ENCODE results near the gene RGS10.

RGS10 gene

GRCh38 chr10:119520283-119520682, 22.2 kb downstream of the RGS10 start:
- no peak for DNase-seq

GRCh38 chr10:119518936-119519335, 23.6 kb downstream of the RGS10 start:
- no peak for DNase-seq

- no peak for DNase-seq
Measured at GRCh38 chr10:119518176-119518575, 24.3 kb downstream of the RGS10 start.

GRCh38 chr10:119517235-119518141, 25.0 kb downstream of the RGS10 start:
- DNase-seq, result peak in 9 of 56 donors; percentile 8 to 39 (median 13)

- peak in 2 of 56 donors; percentile 12 to 13 for DNase-seq
Measured at GRCh38 chr10:119516381-119517234, 25.9 kb downstream of the RGS10 start.

- no peak for DNase-seq
Measured at GRCh38 chr10:119515511-119516045, 26.9 kb downstream of the RGS10 start.

GRCh38 chr10:119514819-119515218, 27.7 kb downstream of the RGS10 start:
- DNase-seq, result no peak

GRCh38 chr10:119511828-119512515, 30.5 kb downstream of the RGS10 start:
- no peak for DNase-seq

GRCh38 chr10:119509909-119510451, 32.5 kb downstream of the RGS10 start:
- no peak for DNase-seq

- DNase-seq, result no peak
Measured at GRCh38 chr10:119507115-119507514, 35.4 kb downstream of the RGS10 start.

- DNase-seq, result no peak
Measured at GRCh38 chr10:119505588-119506315, 36.8 kb downstream of the RGS10 start.

GRCh38 chr10:119505131-119505551, 37.4 kb downstream of the RGS10 start:
- DNase-seq, result no peak

GRCh38 chr10:119504651-119505050, 37.9 kb downstream of the RGS10 start:
- DNase-seq, result no peak

GRCh38 chr10:119503821-119504220, 38.7 kb downstream of the RGS10 start:
- DNase-seq, result no peak

- no peak for DNase-seq
Measured at GRCh38 chr10:119502618-119503155, 39.8 kb downstream of the RGS10 start.

GRCh38 chr10:119502209-119502608, 40.3 kb downstream of the RGS10 start:
- DNase-seq, result no peak

GRCh38 chr10:119501690-119502089, 40.8 kb downstream of the RGS10 start:
- DNase-seq, result no peak

- DNase-seq, result no peak
Measured at GRCh38 chr10:119500821-119501220, 41.7 kb downstream of the RGS10 start.

GRCh38 chr10:119500123-119500795, 42.3 kb downstream of the RGS10 start:
- no peak for DNase-seq

- DNase-seq, result no peak
Measured at GRCh38 chr10:119499677-119500002, 42.9 kb downstream of the RGS10 start.

All from nucleus accumbens (tissue), 56 donors.